H9 (cell line): ENCODE measurements around the gene CD79B. TPM values are rescaled to one million over a fixed set of nuclear protein-coding genes. Genes with fewer than 3 reads are reported as not detected.

Experiments
- DNase-seq: peaks from one replicate; pipeline ENCODE4 v3.0.0-alpha.2; 2017
- H2AFZ ChIP-seq: one replicate; pipeline ENCODE4 v1.6.1; 2013; ENCODE audit warnings: mild to moderate bottlenecking, low read length, control low read depth, moderate library complexity
- H2AK5ac ChIP-seq: 2 replicates; pipeline ENCODE4 v1.6.1; 2013; ENCODE audit warnings: low read length, control low read depth, mixed read lengths; ENCODE audit not compliant: insufficient read length
- H2BK120ac ChIP-seq: one replicate; pipeline ENCODE4 v1.6.1; 2013; ENCODE audit warnings: low read depth, mild to moderate bottlenecking, low read length, control low read depth, inconsistent platforms; ENCODE audit not compliant: poor library complexity, severe bottlenecking
- H2BK12ac ChIP-seq: 2 replicates; pipeline ENCODE4 v1.6.1; 2013; ENCODE audit warnings: low read length, control low read depth, mixed read lengths, low read depth; ENCODE audit not compliant: insufficient read length
- H2BK15ac ChIP-seq: 2 replicates; pipeline ENCODE4 v1.6.1; 2013; ENCODE audit warnings: low read depth, low read length, control low read depth
- H2BK20ac ChIP-seq: one replicate; pipeline ENCODE4 v1.6.1; 2013; ENCODE audit warnings: low read depth, mild to moderate bottlenecking, low read length, control low read depth, inconsistent platforms; ENCODE audit not compliant: poor library complexity, severe bottlenecking
- H2BK5ac ChIP-seq: 2 replicates; pipeline ENCODE4 v1.6.1; 2013; ENCODE audit warnings: low read length, control low read depth, mixed read lengths; ENCODE audit not compliant: insufficient read length
- H3K14ac ChIP-seq: 2 replicates; pipeline ENCODE4 v1.6.1; 2013; ENCODE audit warnings: low read length, control low read depth; ENCODE audit not compliant: insufficient read depth
- H3K18ac ChIP-seq: 2 replicates; pipeline ENCODE4 v1.6.1; 2013; ENCODE audit warnings: low read depth, mild to moderate bottlenecking, mixed read lengths, low read length, control low read depth; ENCODE audit not compliant: insufficient read length
- H3K23ac ChIP-seq: 2 replicates; pipeline ENCODE4 v1.6.1; 2013; ENCODE audit warnings: low read length, control low read depth, mixed read lengths, low read depth; ENCODE audit not compliant: insufficient read length
- H3K23me2 ChIP-seq: 2 replicates; pipeline ENCODE4 v1.6.1; 2013; ENCODE audit warnings: low read depth, mild to moderate bottlenecking, mixed read lengths, low read length, control low read depth; ENCODE audit not compliant: insufficient read length, poor library complexity, severe bottlenecking
- H3K27ac ChIP-seq: 2 replicates; pipeline ENCODE4 v1.5.1; 2013; ENCODE audit warnings: low read length, control low read depth, mixed read lengths, low read depth; ENCODE audit not compliant: insufficient read length
- H3K27me3 ChIP-seq: 2 replicates; pipeline ENCODE4 v1.6.1; 2013; ENCODE audit warnings: low read length, control low read depth, inconsistent platforms; ENCODE audit not compliant: insufficient read depth
- H3K4ac ChIP-seq: 2 replicates; pipeline ENCODE4 v1.6.1; 2013; ENCODE audit warnings: low read depth, mild to moderate bottlenecking, control low read depth, inconsistent platforms, low read length, moderate library complexity
- H3K4me1 ChIP-seq: 2 replicates; pipeline ENCODE4 v1.6.1; 2013; ENCODE audit warnings: low read length, control low read depth, inconsistent platforms; ENCODE audit not compliant: insufficient read depth
- H3K4me2 ChIP-seq: 2 replicates; pipeline ENCODE4 v1.6.1; 2013; ENCODE audit warnings: low read length, control low read depth, mixed read lengths; ENCODE audit not compliant: insufficient read length, insufficient read depth
- H3K56ac ChIP-seq: 2 replicates; pipeline ENCODE4 v1.6.1; 2013; ENCODE audit warnings: low read depth, mild to moderate bottlenecking, mixed read lengths, low read length, control low read depth; ENCODE audit not compliant: insufficient read length
- H3K79me1 ChIP-seq: 2 replicates; pipeline ENCODE4 v1.6.1; 2013; ENCODE audit warnings: low read depth, mild to moderate bottlenecking, moderate library complexity, low read length, control low read depth, inconsistent platforms; ENCODE audit not compliant: insufficient read depth, poor library complexity, severe bottlenecking
- H3K79me2 ChIP-seq: 2 replicates; pipeline ENCODE4 v1.6.1; 2013; ENCODE audit warnings: low read length, control low read depth, inconsistent platforms; ENCODE audit not compliant: insufficient read depth
- H3K9ac ChIP-seq: 2 replicates; pipeline ENCODE4 v1.6.1; 2013; ENCODE audit warnings: low read length, control low read depth, mixed read lengths; ENCODE audit not compliant: insufficient read length; ENCODE audit errors: extremely low read depth
- H3K9me3 ChIP-seq: one replicate; pipeline ENCODE4 v1.6.1; 2013; ENCODE audit warnings: low read depth, low read length, inconsistent platforms; ENCODE audit not compliant: control insufficient read depth
- H3T11ph ChIP-seq: one replicate; pipeline ENCODE4 v1.6.1; 2013; ENCODE audit warnings: mild to moderate bottlenecking, low read length, control low read depth, inconsistent platforms
- H4K20me1 ChIP-seq: one replicate; pipeline ENCODE4 v1.6.1; 2013; ENCODE audit not compliant: control insufficient read depth, insufficient read length, insufficient read depth
- H4K5ac ChIP-seq: 2 replicates; pipeline ENCODE4 v1.6.1; 2013; ENCODE audit warnings: low read depth, mild to moderate bottlenecking, mixed read lengths, low read length, control low read depth; ENCODE audit not compliant: insufficient read length
- H4K8ac ChIP-seq: replicated peaks from 2 replicates; pipeline ENCODE4 v1.6.1; 2013; ENCODE audit warnings: low read length, control low read depth, mixed read lengths, low read depth; ENCODE audit not compliant: insufficient read length
- H4K91ac ChIP-seq: 2 replicates; pipeline ENCODE4 v1.6.1; 2013; ENCODE audit warnings: low read depth, mild to moderate bottlenecking, moderate library complexity, mixed read lengths, low read length, control low read depth; ENCODE audit not compliant: insufficient read length
- H3K27ac Mint-ChIP-seq, 3 experiments: 2 replicates in 2 of 3; 3 replicates in 1 of 3; pipeline ENCODE4 v1.8.0; 2020 to 2021; ENCODE audit warnings: mixed read lengths in 3 of 3, mild to moderate bottlenecking in 1 of 3, moderate library complexity in 1 of 3
- H3K27me3 Mint-ChIP-seq: 2 replicates; pipeline ENCODE4 v1.8.0; 2021; ENCODE audit warnings: low read depth, mild to moderate bottlenecking, moderate library complexity, mixed read lengths
- H3K36me3 Mint-ChIP-seq, 3 experiments: 2 replicates in 2 of 3; 3 replicates in 1 of 3; pipeline ENCODE4 v1.8.0; 2020 to 2021; ENCODE audit warnings: low read depth in 3 of 3, mixed read lengths in 3 of 3; ENCODE audit not compliant: insufficient read depth in 1 of 3
- H3K4me1 Mint-ChIP-seq, 2 experiments: 2 replicates each; pipeline ENCODE4 v1.8.0; 2020; ENCODE audit warnings: mixed read lengths in 2 of 2
- H3K4me3 Mint-ChIP-seq, 2 experiments: 2 replicates in 1 of 2; 3 replicates in 1 of 2; pipeline ENCODE4 v1.8.0; 2020 to 2021; ENCODE audit warnings: mild to moderate bottlenecking in 2 of 2, mixed read lengths in 2 of 2, moderate library complexity in 1 of 2
- H3K9me3 Mint-ChIP-seq, 2 experiments: 2 replicates in 1 of 2; 3 replicates in 1 of 2; pipeline ENCODE4 v1.8.0; 2020; ENCODE audit warnings: mild to moderate bottlenecking in 2 of 2, mixed read lengths in 2 of 2, moderate library complexity in 1 of 2
- CTCF ChIP-seq: fragments of 200-600 bp; sonication (generic); conservative IDR thresholded peaks from 3 replicates; pipeline ENCODE4 v1.8.0; 2021; ENCODE audit warnings: antibody characterized with exemption, mild to moderate bottlenecking
- WGBS: extraction: QIAGEN DNeasy Blood & Tissue Kit; methylation state at CpG from one replicate; pipeline ENCODE4 v1.1.7; 2013; ENCODE audit warnings: missing lambda C conversion rate, low lambda C conversion rate, mixed read lengths; ENCODE audit not compliant: insufficient read length; ENCODE audit errors: extremely low coverage; 5-methylcytosine and 5-hydroxymethylcytosine counted together
- total RNA-seq: library from RNA; stranded (reverse); gene quantifications from 2 replicates; pipeline ENCODE4 v1.2.1, GENCODE V29; 2021

CD79B gene
- total RNA-seq, 1 experiment from 2014 or later: 0.96 TPM

GRCh38 chr17:63928966-63929695, 3.0 kb downstream of the CD79B start:
- no peaks in the 10 kb centered on the region for H3K79me2 ChIP-seq
- no peaks in the 10 kb centered on the region for H3K27me3 ChIP-seq
- DNase-seq: no peak
- no peaks in the 10 kb centered on the region; a peak in 1 of 7 replicates for H3K36me3 Mint-ChIP-seq
- no peak overlapping the region for H3K9ac ChIP-seq
- no peak overlapping the region for H4K5ac ChIP-seq
- no peak overlapping the region for H3T11ph ChIP-seq
- peaks cover 15 to 21% of the 10 kb centered on the region in 2 experiments for H3K4me1 Mint-ChIP-seq
- H3K4me2 ChIP-seq: no peak overlapping the region
- no peak overlapping the region for H2BK12ac ChIP-seq
- H2AK5ac ChIP-seq: no peak overlapping the region
- H4K8ac ChIP-seq: no peak overlapping the region
- no peak overlapping the region for H3K18ac ChIP-seq
- no peak for TF ChIP-seq CTCF
- no peaks in the 10 kb centered on the region; the same call in 1 of the 2 replicates for H3K27me3 Mint-ChIP-seq
- WGBS: no CpG with 5 or more reads among the region's 10 CpGs
- H3K9me3 Mint-ChIP-seq: no peaks in the 10 kb centered on the region
- no peak overlapping the region for H3K4me3 Mint-ChIP-seq
- H3K4me1 ChIP-seq: no peaks in the 10 kb centered on the region; the same call in 1 of the 2 replicates
- H3K4ac ChIP-seq: no peak overlapping the region
- H4K20me1 ChIP-seq: no peaks in the 10 kb centered on the region
- H3K14ac ChIP-seq: no peak overlapping the region
- H2BK15ac ChIP-seq: no peak overlapping the region
- H3K56ac ChIP-seq: no peak overlapping the region
- no peak overlapping the region for H4K91ac ChIP-seq
- no peak overlapping the region for H3K27ac ChIP-seq
- no peak overlapping the region for H2BK20ac ChIP-seq
- H3K23ac ChIP-seq: no peak overlapping the region
- H2BK120ac ChIP-seq: no peak overlapping the region
- H3K23me2 ChIP-seq: no peaks in the 10 kb centered on the region
- H3K9me3 ChIP-seq: no peaks in the 10 kb centered on the region
- no peak overlapping the region for H2BK5ac ChIP-seq
- H3K79me1 ChIP-seq: no peaks in the 10 kb centered on the region
- no peak overlapping the region for H3K27ac Mint-ChIP-seq
- no peak overlapping the region for H2AFZ ChIP-seq
